A549 (cell line): Measurements from ENCODE around the gene PTGES3L. TPM values are rescaled to one million over a fixed set of nuclear protein-coding genes. Genes with fewer than 3 reads are reported as not detected.

ENCODE experiments used
- ATAC-seq, 2 experiments: fragments of 200-7000 bp in 1 of 2; fragments of >200 bp in 1 of 2; cut with Nextera tagmentation in 1 of 2; cut with Tn5 transposase in 1 of 2; 3 replicates each; pipeline versions ENCODE4 v1.8.0 to v1.9.1; 2018 to 2020; ENCODE audit warnings: mild to moderate bottlenecking in 1 of 2, moderate library complexity in 1 of 2
- CTCF ChIA-PET: fragments of 300-600 bp; sonication (Branson Sonifier 250); formaldehyde crosslinking; extraction: SDS; loops from one replicate; lab custom pipeline; 2021; ENCODE audit warnings: antibody characterized with exemption, inconsistent platforms; lab: Yijun Ruan, JAX
- POLR2A ChIA-PET: fragments of 350-600 bp; formaldehyde crosslinking; extraction: SDS; loops from one replicate; lab custom pipeline; 2021; ENCODE audit warnings: antibody characterized with exemption, inconsistent platforms; lab: Yijun Ruan, JAX
- DNase-seq, 2 experiments: peaks; one replicate each; pipeline versions ENCODE4 v3.0.0 to v3.0.0-alpha.2; 2011 to 2016; ENCODE audit warnings: low read depth in 1 of 2, low spot score in 1 of 2
- FAIRE-seq: peaks from 2 replicates; lab custom pipeline; 2011; peaks lifted over from hg19 to GRCh38; lab: Jason Lieb, UNC
- H3K27ac ChIP-seq, 2 experiments: fragments of >200 bp; sonication (Bioruptor Twin); formaldehyde crosslinking; 3 replicates each; pipeline ENCODE4 v1.5.1; 2016 to 2017
- H3K4me1 ChIP-seq: fragments of >200 bp; sonication (Bioruptor Twin); formaldehyde crosslinking; 3 replicates; pipeline ENCODE4 v1.6.1; 2016
- H3K4me2 ChIP-seq: fragments of >200 bp; sonication (Bioruptor Twin); formaldehyde crosslinking; 3 replicates; pipeline ENCODE4 v1.6.1; 2016
- H3K4me3 ChIP-seq: fragments of >200 bp; sonication (Bioruptor Twin); formaldehyde crosslinking; 3 replicates; pipeline ENCODE4 v1.5.1; 2016
- H3K9me3 ChIP-seq: fragments of >200 bp; sonication (Bioruptor Twin); formaldehyde crosslinking; 3 replicates; pipeline ENCODE4 v1.6.1; 2016
- CEBPB ChIP-seq, 2 experiments: fragments of >200 bp in 1 of 2; sonication (Bioruptor Twin) in 1 of 2; formaldehyde crosslinking in 1 of 2; IDR thresholded peaks; 2 replicates each; pipeline ENCODE4 v1.6.1; 2012 to 2016
- CHD4 ChIP-seq: fragments of 200-600 bp; sonication (generic); IDR thresholded peaks from 2 replicates; pipeline ENCODE4 v1.6.1; 2016; ENCODE audit warnings: antibody characterized with exemption, mild to moderate bottlenecking, borderline replicate concordance
- CTCF ChIP-seq: fragments of >200 bp; sonication (Bioruptor Twin); formaldehyde crosslinking; IDR thresholded peaks from 3 replicates; pipeline ENCODE4 v1.5.1; 2016
- E2F6 ChIP-seq: IDR thresholded peaks from 2 replicates; pipeline ENCODE4 v1.6.1; 2012; ENCODE audit warnings: low read depth, borderline replicate concordance
- EP300 ChIP-seq, 2 experiments: fragments of >200 bp; sonication (Bioruptor Twin); formaldehyde crosslinking; IDR thresholded peaks; 2 replicates in 1 of 2; 3 replicates in 1 of 2; pipeline ENCODE4 v1.6.1; 2016 to 2017
- FOSB ChIP-seq: fragments of 250-450 bp; sonication (Bioruptor Pico); IDR thresholded peaks from 2 replicates; pipeline ENCODE4 v1.5.0; 2020; ENCODE audit warnings: mild to moderate bottlenecking, moderate library complexity
- FOSL2 ChIP-seq, 2 experiments: fragments of 450-650 bp in 1 of 2; fragments of >200 bp in 1 of 2; sonication (Bioruptor Twin) in 1 of 2; formaldehyde crosslinking; IDR thresholded peaks; 2 replicates each; pipeline versions ENCODE4 v1.5.0 to v1.6.1; 2016 to 2020; ENCODE audit warnings: mild to moderate bottlenecking in 1 of 2, moderate library complexity in 1 of 2
- GATA3 ChIP-seq: IDR thresholded peaks from 2 replicates; pipeline ENCODE4 v1.6.1; 2012; ENCODE audit warnings: borderline replicate concordance
- HES2 ChIP-seq: fragments of >200 bp; sonication (Bioruptor Twin); formaldehyde crosslinking; IDR thresholded peaks from 2 replicates; pipeline ENCODE4 v1.6.1; 2016
- HOXA7 ChIP-seq: fragments of 250-450 bp; sonication (Bioruptor Pico); IDR thresholded peaks from 2 replicates; pipeline ENCODE4 v1.5.0; 2020; ENCODE audit warnings: mild to moderate bottlenecking, moderate library complexity
- JUNB ChIP-seq: fragments of >200 bp; sonication (Bioruptor Twin); formaldehyde crosslinking; IDR thresholded peaks from 2 replicates; pipeline ENCODE4 v1.6.1; 2016
- KDM1A ChIP-seq: fragments of 200-600 bp; sonication (generic); IDR thresholded peaks from 2 replicates; pipeline ENCODE4 v1.6.1; 2016; ENCODE audit warnings: low read depth, mild to moderate bottlenecking
- NFE2L2 ChIP-seq: fragments of 150-350 bp; conservative IDR thresholded peaks from 2 replicates; pipeline ENCODE4 v1.6.1; 2014; ENCODE audit warnings: low read length
- NPAS2 ChIP-seq: fragments of 250-450 bp; sonication (Bioruptor Pico); IDR thresholded peaks from 2 replicates; pipeline ENCODE4 v1.8.0; 2022; ENCODE audit warnings: mild to moderate bottlenecking, moderate library complexity, borderline replicate concordance
- PBX3 ChIP-seq: IDR thresholded peaks from 2 replicates; pipeline ENCODE4 v1.6.1; 2012
- RARB ChIP-seq: fragments of 250-450 bp; sonication (Bioruptor Pico); IDR thresholded peaks from 2 replicates; pipeline ENCODE4 v1.8.0; 2021; ENCODE audit warnings: mild to moderate bottlenecking, moderate library complexity
- RCOR1 ChIP-seq: fragments of 150-350 bp; IDR thresholded peaks from 2 replicates; pipeline ENCODE4 v1.6.1; 2014; ENCODE audit warnings: antibody characterized with exemption, low read length, low read depth
- REST ChIP-seq: fragments of 200-600 bp; sonication (generic); IDR thresholded peaks from 2 replicates; pipeline ENCODE4 v1.6.1; 2016; ENCODE audit warnings: antibody characterized with exemption, mild to moderate bottlenecking, moderate library complexity
- RFX5 ChIP-seq: fragments of 450-650 bp; IDR thresholded peaks from 2 replicates; pipeline ENCODE4 v1.7.1; 2014; ENCODE audit warnings: antibody characterized with exemption, mild to moderate bottlenecking, moderate library complexity
- TP53 ChIP-seq: fragments of 250-450 bp; sonication (Bioruptor Pico); IDR thresholded peaks from 2 replicates; pipeline ENCODE4 v1.5.0; 2021; ENCODE audit warnings: mild to moderate bottlenecking, moderate library complexity
- ZC3H11A ChIP-seq: fragments of 450-650 bp; IDR thresholded peaks from 2 replicates; pipeline ENCODE4 v1.6.1; 2014; ENCODE audit warnings: antibody characterized with exemption, mild to moderate bottlenecking
- ZFP36 ChIP-seq: fragments of 450-650 bp; IDR thresholded peaks from 2 replicates; pipeline ENCODE4 v1.6.1; 2014; ENCODE audit warnings: borderline replicate concordance; ENCODE audit not compliant: partially characterized antibody
- WGBS: methylation state at CpG from one replicate; pipeline ENCODE4 v1.1.6; 2017; ENCODE audit errors: missing lambda C conversion rate; 5-methylcytosine and 5-hydroxymethylcytosine counted together
- polyA plus RNA-seq, 4 experiments: library from polyadenylated mRNA; depleted of rRNA in 3 of 4; stranded (reverse); fragments of >200 nt; fragmentation: RNase III in 1 of 4; extraction: RNeasy Plus Mini Kit Qiagen cat#74134 plus additional on column Dnase treatment in 1 of 4; gene quantifications; 2 replicates in 3 of 4; 3 replicates in 1 of 4; pipeline ENCODE4 v1.2.3, GENCODE V29; 2011 to 2017

Gene PTGES3L
- polyA plus RNA-seq, 2 of the 4 experiments (the other 2 are of a cell fraction), result 1.8 to 3.5 TPM

- TF ChIP-seq CTCF (no peak), NPAS2 (no peak), GATA3 (no peak), HOXA7 (CRISPR knock-in tag) (no peak), EP300 (IDR thresholded peaks at IDR 0.05) (no peak), RFX5 (no peak)
These were observed 10.1 kb upstream of the PTGES3L start (continued) for GRCh38 chr17:42989726-42990652.

- 34% methylated on average over 5 of the region's 5 CpGs for WGBS
- Histone ChIP-seq H3K9me3 (no peaks in the 10 kb centered on the region), H3K4me1 (peaks cover 49% of the 10 kb centered on the region), H3K4me2 (peak overlapping the region; percentile 79), H3K4me3 (peak overlapping the region; percentile 15; the same call in 2 of the 3 replicates), H3K27ac (peak overlapping the region; percentile 68 to 87)
- 0 out of 4 replicates have a peak, but pooled peaks of 1 of the 2 experiments have one; percentile 4 for TF ChIP-seq CEBPB (IDR thresholded peaks at IDR 0.05)
- TF ChIP-seq ZC3H11A, result no peak
- TF ChIP-seq E2F6, result no peak
- TF ChIP-seq HES2, result no peak
- no peak for TF ChIP-seq FOSL2 (IDR thresholded peaks at IDR 0.05)
- TF ChIP-seq FOSL2 (CRISPR knock-in tag; IDR thresholded peaks at IDR 0.05), result 0 out of 2 replicates have a peak, but pooled peaks have one; percentile 2
- TF ChIP-seq NFE2L2, result no peak
- TF ChIP-seq JUNB, result no peak
- no peak for TF ChIP-seq FOSB (CRISPR knock-in tag)
- TF ChIP-seq ZFP36, result no peak
- TF ChIP-seq KDM1A, result no peak
- TF ChIP-seq REST, result no peak
- TF ChIP-seq RARB (CRISPR knock-in tag), result no peak
- no peak for TF ChIP-seq RFX5
- no peak for TF ChIP-seq PBX3
- no peak for TF ChIP-seq TP53 (CRISPR knock-in tag)
- TF ChIP-seq RCOR1, result no peak
- TF ChIP-seq CHD4, result no peak
- CTCF ChIA-PET, result interaction anchor here (1.0 to 3.5 kb wide), 3 partner anchors 9 to 165 kb away, joined by 3 to 15 read pairs (median 3); partner anchors contain the start of genes AOC2, BECN1 and RPL27
- POLR2A ChIA-PET, result interaction anchor here (2.6 kb wide), 1 partner anchor 9 kb away, joined by 15 read pairs; the partner anchor contains the start of gene RPL27
- ATAC-seq (peak in 1 of 2 experiments; percentile 33; a peak in 3 of 6 replicates), FAIRE-seq (peak; percentile 76), DNase-seq (no peak)
These were observed 9.3 kb upstream of the PTGES3L start for GRCh38 chr17:42989141-42989540.
